LNCaP clone FGC (cell line): ENCODE results near the gene CLPTM1L.

Experiments used
- DNase-seq: peaks from one replicate; pipeline ENCODE4 v3.0.0-alpha.2; 2011; ENCODE audit warnings: low read depth
- H3K4me3 ChIP-seq: 2 replicates; pipeline ENCODE4 v1.5.1; 2011; ENCODE audit warnings: mild to moderate bottlenecking, low read depth, low read length, control low read depth
- TF ChIP-seq, protein P1 (sequence below): IDR thresholded peaks from 2 replicates; pipeline ENCODE4 v1.5.1; 2012; ENCODE audit warnings: mild to moderate bottlenecking; ENCODE audit not compliant: control insufficient read depth, insufficient read depth; ENCODE audit errors: extremely low read depth

CLPTM1L gene

GRCh38 chr5:1385395-1386273 is 40.7 kb upstream of the CLPTM1L start:
- DNase-seq: peak; percentile 52
- H3K4me3 ChIP-seq: peak overlapping the region; percentile 57
- TF ChIP-seq, protein P1, sequence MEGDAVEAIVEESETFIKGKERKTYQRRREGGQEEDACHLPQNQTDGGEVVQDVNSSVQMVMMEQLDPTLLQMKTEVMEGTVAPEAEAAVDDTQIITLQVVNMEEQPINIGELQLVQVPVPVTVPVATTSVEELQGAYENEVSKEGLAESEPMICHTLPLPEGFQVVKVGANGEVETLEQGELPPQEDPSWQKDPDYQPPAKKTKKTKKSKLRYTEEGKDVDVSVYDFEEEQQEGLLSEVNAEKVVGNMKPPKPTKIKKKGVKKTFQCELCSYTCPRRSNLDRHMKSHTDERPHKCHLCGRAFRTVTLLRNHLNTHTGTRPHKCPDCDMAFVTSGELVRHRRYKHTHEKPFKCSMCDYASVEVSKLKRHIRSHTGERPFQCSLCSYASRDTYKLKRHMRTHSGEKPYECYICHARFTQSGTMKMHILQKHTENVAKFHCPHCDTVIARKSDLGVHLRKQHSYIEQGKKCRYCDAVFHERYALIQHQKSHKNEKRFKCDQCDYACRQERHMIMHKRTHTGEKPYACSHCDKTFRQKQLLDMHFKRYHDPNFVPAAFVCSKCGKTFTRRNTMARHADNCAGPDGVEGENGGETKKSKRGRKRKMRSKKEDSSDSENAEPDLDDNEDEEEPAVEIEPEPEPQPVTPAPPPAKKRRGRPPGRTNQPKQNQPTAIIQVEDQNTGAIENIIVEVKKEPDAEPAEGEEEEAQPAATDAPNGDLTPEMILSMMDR: no peak

GRCh38 chr5:1384521-1384920 is 39.6 kb upstream of the CLPTM1L start:
- TF ChIP-seq, protein P1: no peak
- no peak overlapping the region for H3K4me3 ChIP-seq
- no peak for DNase-seq

- TF ChIP-seq, protein P1: no peak
- no peak for DNase-seq
- H3K4me3 ChIP-seq: no peak overlapping the region
Measured at GRCh38 chr5:1383886-1384401, 39.0 kb upstream of the CLPTM1L start.

DNA sequence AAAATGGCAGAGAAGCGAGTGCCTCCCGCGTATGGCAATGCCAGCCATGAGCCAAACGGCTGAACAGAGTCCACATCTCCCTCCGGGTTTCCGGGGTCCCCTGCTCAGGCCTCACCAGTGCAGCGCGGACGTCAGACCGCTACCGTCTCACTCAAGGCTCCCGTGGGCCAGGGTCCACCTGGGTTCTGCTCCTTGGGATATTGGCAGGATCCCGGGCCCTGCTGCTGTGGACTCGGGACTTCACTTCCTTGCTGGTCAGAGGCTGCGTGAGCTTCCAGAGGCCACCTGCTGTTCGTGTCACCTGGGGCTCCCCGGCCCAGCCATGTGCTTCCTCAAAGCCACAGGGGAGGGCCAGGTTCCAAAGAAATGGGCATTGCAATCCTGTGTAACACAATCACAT is 38.4 kb upstream of the CLPTM1L start:
- no peak overlapping the region for H3K4me3 ChIP-seq
- no peak for DNase-seq
- TF ChIP-seq, protein P1: no peak

DNA sequence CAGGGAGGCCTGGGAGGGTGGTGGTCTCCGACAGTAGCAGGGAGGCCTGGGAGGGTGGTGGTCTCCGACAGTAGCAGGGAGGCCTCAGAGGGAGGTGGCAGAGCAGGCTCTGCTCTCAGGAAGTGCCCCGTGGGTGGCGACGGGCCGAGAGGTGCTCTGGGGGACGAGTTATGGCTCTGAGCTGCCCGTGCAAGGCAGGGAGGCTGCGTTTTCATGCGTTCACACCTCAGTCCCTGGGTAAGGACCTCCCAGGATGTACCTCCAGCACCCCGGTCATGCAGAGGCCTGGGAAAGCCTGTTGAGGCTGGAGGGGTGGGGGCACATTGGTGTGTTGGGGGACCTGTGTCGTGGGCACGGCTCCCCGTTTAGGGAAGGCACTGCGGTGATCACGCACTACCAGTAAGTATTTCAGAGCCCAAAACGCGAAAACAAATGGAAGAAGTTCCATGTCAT is 37.4 kb upstream of the CLPTM1L start:
- no peak for DNase-seq
- no peak overlapping the region for H3K4me3 ChIP-seq
- TF ChIP-seq, protein P1: no peak

DNA sequence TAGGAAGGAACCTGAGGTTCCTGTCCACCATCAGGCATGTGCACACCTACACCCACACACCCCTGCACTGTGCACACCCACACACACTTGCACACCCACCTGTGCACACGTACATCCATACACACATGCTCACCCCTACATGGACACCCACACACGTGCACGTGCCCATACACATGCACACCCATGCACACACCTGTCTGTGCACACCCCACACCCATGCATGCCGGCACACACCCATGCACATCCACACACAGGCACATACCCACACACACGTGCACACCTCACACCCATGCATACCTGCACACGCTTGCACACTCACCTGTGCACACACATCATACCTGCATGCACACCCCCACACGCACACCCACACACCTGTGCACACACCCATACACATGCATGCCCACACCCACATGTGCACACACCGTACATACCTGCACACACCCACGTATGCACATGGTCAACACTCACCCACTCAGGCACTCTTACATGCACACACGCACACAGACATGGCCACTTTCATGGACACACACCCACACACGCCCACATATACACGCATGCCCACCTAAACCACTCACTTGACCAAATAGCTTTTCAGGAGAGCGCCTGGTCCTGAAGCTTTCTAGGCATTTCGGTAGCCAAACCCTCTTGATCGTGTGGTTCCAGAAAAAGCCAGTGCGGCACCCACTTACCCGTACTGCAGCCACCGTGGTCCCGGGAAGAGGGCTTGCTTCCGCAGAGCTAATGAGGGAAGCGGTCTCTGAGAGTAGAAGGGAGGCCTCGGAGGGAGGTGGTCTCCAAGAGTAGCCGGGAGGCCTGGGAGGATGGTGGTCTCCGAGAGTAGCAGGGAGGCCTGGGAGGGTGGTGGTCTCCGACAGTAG is 36.7 kb upstream of the CLPTM1L start:
- DNase-seq: no peak
- no peak overlapping the region for H3K4me3 ChIP-seq
- TF ChIP-seq, protein P1: no peak
